Activated CD4-positive, alpha-beta T cell treated with anti-CD3 and anti-CD28 coated beads for 24 hours (primary cell): ENCODE results near the gene MTG1.
"Not testable (repeated sequence)": the region's sequence is repeated elsewhere in the genome, so short reads cannot be mapped to it uniquely, and the experiment has no call there.

Source experiments
- DNase-seq, 2 donors: peaks; one replicate each; pipeline ENCODE4 v3.0.0-alpha.2; 2020; ENCODE audit warnings: low read depth in 2 of 2

MTG1 gene

DNA sequence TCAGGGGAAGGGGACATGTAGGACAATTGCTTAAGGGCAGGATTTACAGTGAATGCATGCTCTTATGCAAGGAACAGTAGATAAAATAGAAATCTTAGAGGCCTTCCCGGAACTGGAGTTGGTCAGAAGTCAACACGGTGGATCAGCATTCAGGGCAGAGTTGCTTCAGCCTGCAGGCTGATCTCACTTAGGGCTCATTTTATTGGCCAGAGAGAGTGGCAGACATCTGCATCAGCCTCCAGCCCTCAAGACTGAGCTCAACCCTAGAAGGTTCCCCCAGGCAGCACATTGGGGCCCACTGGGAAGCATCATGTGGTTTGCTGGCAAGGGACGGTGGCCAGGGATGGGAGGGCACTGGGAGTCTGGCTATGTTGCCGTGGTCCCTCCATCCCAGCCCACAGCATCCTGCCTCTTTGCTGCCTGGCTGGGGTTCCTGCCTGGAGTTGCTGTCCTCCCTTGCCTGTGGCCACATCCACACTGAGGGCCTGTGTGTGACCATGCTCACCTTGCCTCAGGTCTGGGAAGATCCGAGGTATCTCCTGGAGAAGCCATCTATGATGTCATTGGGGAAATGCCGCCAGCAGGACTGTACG lies 72.8 kb downstream of the MTG1 start:
- DNase-seq, result no peak

DNA sequence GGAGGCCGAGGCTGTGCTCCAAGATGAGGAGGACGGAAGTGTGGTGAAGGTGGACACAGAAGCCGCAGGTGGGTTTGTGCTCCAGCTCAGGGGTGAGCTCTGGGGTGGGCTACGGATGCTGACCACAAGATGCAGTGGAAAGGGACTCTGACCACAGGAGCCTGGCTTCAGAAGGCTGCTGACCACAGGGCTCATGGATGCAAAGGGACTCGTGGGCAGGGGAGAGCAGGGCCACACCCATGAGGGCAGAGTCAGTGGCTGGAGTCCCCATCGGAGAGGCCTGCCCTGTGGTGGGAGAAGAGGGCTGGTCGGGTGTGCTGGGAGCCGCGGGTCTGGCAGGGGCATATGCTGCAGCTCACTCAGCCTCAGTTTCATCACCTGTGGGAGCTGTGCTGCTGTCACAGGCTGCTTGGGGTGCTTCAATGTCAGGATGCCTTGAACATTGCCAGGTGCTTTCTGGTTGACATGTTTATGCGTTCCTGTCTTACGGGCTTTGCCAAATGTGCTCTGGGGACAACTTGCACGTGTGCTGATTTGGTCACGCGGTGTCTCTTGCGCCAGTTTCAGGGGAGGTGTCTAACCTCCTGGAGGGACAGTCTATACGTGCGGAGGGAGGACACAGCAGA lies 73.4 kb downstream of the MTG1 start:
- no peak for DNase-seq

DNA sequence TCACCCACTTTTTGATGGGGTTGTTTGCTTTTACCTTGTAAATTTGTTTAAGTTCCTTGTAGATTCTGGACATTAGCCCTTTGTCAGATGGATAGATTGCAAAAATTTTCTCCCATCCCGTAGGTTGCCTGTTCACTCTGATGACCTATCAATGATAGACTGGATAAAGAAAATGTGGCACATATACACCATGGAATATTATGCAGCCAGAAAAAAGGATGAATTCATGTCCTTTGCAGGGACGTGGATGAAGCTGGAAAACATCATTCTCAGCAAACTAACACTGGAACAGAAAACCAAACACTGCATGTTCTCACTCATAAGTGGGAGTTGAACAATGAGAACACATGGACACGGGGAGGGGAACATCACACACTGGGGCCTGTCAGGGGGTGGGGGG lies 75.2 kb downstream of the MTG1 start:
- not testable (repeated sequence) for DNase-seq

DNA sequence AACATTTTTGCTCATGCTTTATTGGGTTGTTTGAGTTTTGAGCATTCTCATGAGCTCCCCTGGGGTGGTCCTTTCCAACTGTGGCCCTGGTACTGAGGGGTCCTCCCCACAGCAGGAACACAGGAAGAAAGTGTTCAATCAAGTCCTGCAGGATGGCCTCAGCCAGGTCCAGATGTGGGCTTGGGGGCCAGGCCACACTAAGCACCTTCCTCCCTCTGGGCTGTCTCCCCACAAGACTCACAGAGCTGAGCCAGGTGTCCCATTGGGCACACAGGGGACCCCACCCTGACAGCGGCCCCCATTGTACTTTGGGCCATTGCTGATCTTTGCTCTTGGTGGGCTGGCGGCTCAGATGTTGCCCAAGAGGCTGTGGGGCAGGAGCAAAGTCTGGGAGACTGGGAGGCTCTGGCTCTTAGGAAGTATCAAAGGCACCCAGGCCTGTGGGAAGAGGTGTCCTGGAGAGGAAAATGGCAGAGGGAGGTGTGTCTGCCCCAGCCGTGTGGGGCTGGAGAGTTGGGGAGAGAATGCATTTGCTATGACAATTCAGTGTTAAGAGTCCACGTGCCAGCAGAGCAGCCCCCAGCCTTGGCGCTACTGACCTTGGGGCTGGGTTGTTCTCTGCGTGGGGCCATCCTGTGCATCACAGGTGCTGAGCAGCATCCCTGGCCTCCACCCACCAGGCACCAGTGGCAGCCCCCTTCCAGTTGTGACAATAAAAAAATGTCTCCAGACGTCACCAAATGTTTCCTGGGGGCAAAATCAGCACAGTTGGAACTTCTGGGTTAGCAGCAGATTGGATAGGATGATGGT lies 77.5 kb downstream of the MTG1 start:
- no peak for DNase-seq
